ENCODE results near the gene LAMA1.

The LAMA1 gene

GRCh38 chr18:7111134-7111533 lies 6.5 kb downstream of the LAMA1 start:
- DNase-seq, result no peak

- no peak for DNase-seq
These were observed 11.7 kb downstream of the LAMA1 start for GRCh38 chr18:7105943-7106342.

- no peak for DNase-seq
These were observed 12.3 kb downstream of the LAMA1 start for GRCh38 chr18:7105268-7105667.

- DNase-seq, result no peak
These were observed 12.9 kb downstream of the LAMA1 start for GRCh38 chr18:7104649-7105048.

GRCh38 chr18:7102131-7102530 lies 15.5 kb downstream of the LAMA1 start:
- no peak for DNase-seq

GRCh38 chr18:7096838-7097237 lies 20.8 kb downstream of the LAMA1 start:
- DNase-seq, result no peak

GRCh38 chr18:7094427-7094826 lies 23.2 kb downstream of the LAMA1 start:
- DNase-seq, result no peak

GRCh38 chr18:7090771-7091170 lies 26.8 kb downstream of the LAMA1 start:
- no peak for DNase-seq

GRCh38 chr18:7089369-7089768 lies 28.2 kb downstream of the LAMA1 start:
- no peak for DNase-seq

GRCh38 chr18:7084080-7085065 lies 33.2 kb downstream of the LAMA1 start:
- no peak for DNase-seq

GRCh38 chr18:7082671-7083070 lies 34.9 kb downstream of the LAMA1 start:
- no peak for DNase-seq

GRCh38 chr18:7079231-7079630 lies 38.4 kb downstream of the LAMA1 start:
- no peak for DNase-seq

GRCh38 chr18:7072593-7072992 lies 45.0 kb downstream of the LAMA1 start:
- DNase-seq, result no peak

GRCh38 chr18:7071600-7071999 lies 46.0 kb downstream of the LAMA1 start:
- no peak for DNase-seq

GRCh38 chr18:7070466-7070865 lies 47.1 kb downstream of the LAMA1 start:
- DNase-seq, result no peak

GRCh38 chr18:7068871-7069590 lies 48.6 kb downstream of the LAMA1 start:
- no peak for DNase-seq

- no peak for DNase-seq
These were observed 50.5 kb downstream of the LAMA1 start for GRCh38 chr18:7066965-7067555.

- no peak for DNase-seq
These were observed 51.9 kb downstream of the LAMA1 start for GRCh38 chr18:7065736-7066135.

- no peak for DNase-seq
These were observed 53.3 kb downstream of the LAMA1 start for GRCh38 chr18:7064346-7064745.

GRCh38 chr18:7062811-7063210 lies 54.8 kb downstream of the LAMA1 start:
- DNase-seq, result no peak

- DNase-seq, result no peak
These were observed 55.4 kb downstream of the LAMA1 start for GRCh38 chr18:7062236-7062635.

- DNase-seq, result no peak
These were observed 58.3 kb downstream of the LAMA1 start for GRCh38 chr18:7059276-7059675.

GRCh38 chr18:7056026-7056425 lies 61.6 kb downstream of the LAMA1 start:
- no peak for DNase-seq

- no peak for DNase-seq
These were observed 67.6 kb downstream of the LAMA1 start for GRCh38 chr18:7049951-7050350.

All from activated CD4-positive, alpha-beta T cell treated with anti-CD3 and anti-CD28 coated beads for 4 hours (primary cell).